ENCODE data around the gene RHOBTB3.

Gene RHOBTB3

GRCh38 chr5:95763941-95764340 lies 32.8 kb downstream of the RHOBTB3 start:
- Histone ChIP-seq H3K4me1 (peaks cover 41% of the 10 kb centered on the region), H3K4me2 (no peak overlapping the region), H4K20me1 (no peaks in the 10 kb centered on the region), H3K9me3 (no peaks in the 10 kb centered on the region), H3K9ac (no peak overlapping the region), H3K27ac (no peak overlapping the region), H3K4me3 (no peak overlapping the region), H3K36me3 (peaks cover 47% of the 10 kb centered on the region), H3K27me3 (no peaks in the 10 kb centered on the region)
- no peak for TF ChIP-seq Cebpa-rat (IDR thresholded peaks at IDR 0.05)

GRCh38 chr5:95768731-95769130 lies 37.6 kb downstream of the RHOBTB3 start:
- Histone ChIP-seq H3K27ac (no peak overlapping the region), H3K9me3 (no peaks in the 10 kb centered on the region), H3K4me3 (no peak overlapping the region), H3K4me2 (no peak overlapping the region), H3K27me3 (no peaks in the 10 kb centered on the region), H3K9ac (no peak overlapping the region), H3K36me3 (peaks cover 83% of the 10 kb centered on the region), H3K4me1 (no peaks in the 10 kb centered on the region), H4K20me1 (no peaks in the 10 kb centered on the region)
- no peak for TF ChIP-seq Cebpa-rat (IDR thresholded peaks at IDR 0.05)

GRCh38 chr5:95770830-95771708 lies 39.9 kb downstream of the RHOBTB3 start:
- Histone ChIP-seq H3K27ac (no peak overlapping the region), H3K36me3 (peaks cover 64% of the 10 kb centered on the region), H4K20me1 (no peaks in the 10 kb centered on the region), H3K4me1 (no peaks in the 10 kb centered on the region), H3K9me3 (no peaks in the 10 kb centered on the region), H3K9ac (no peak overlapping the region), H3K27me3 (no peaks in the 10 kb centered on the region), H3K4me3 (no peak overlapping the region), H3K4me2 (no peak overlapping the region)
- no peak for TF ChIP-seq Cebpa-rat (IDR thresholded peaks at IDR 0.05)

- Histone ChIP-seq H3K4me1 (no peaks in the 10 kb centered on the region), H3K27ac (no peak overlapping the region), H3K4me3 (no peak overlapping the region), H4K20me1 (no peaks in the 10 kb centered on the region), H3K27me3 (no peaks in the 10 kb centered on the region), H3K36me3 (peaks cover 59% of the 10 kb centered on the region), H3K4me2 (no peak overlapping the region), H3K9me3 (no peaks in the 10 kb centered on the region), H3K9ac (no peak overlapping the region)
- TF ChIP-seq Cebpa-rat (IDR thresholded peaks at IDR 0.05) = no peak
These were observed 40.8 kb downstream of the RHOBTB3 start for GRCh38 chr5:95771892-95772291.

- TF ChIP-seq Cebpa-rat (IDR thresholded peaks at IDR 0.05) = no peak
- Histone ChIP-seq H3K27me3 (no peaks in the 10 kb centered on the region), H3K9ac (no peak overlapping the region), H3K9me3 (no peaks in the 10 kb centered on the region), H4K20me1 (no peaks in the 10 kb centered on the region), H3K4me3 (no peak overlapping the region), H3K4me1 (no peaks in the 10 kb centered on the region), H3K4me2 (no peak overlapping the region), H3K36me3 (peaks cover 45% of the 10 kb centered on the region), H3K27ac (no peak overlapping the region)
These were observed 42.4 kb downstream of the RHOBTB3 start for GRCh38 chr5:95773335-95774059.

GRCh38 chr5:95777441-95777840 lies 46.3 kb downstream of the RHOBTB3 start:
- H3K9ac ChIP-seq = no peak overlapping the region
- H3K36me3 ChIP-seq = peaks cover 15% of the 10 kb centered on the region; the same call in 1 of the 2 replicates
- no peak overlapping the region for H3K4me3 ChIP-seq
- H3K9me3 ChIP-seq = no peaks in the 10 kb centered on the region
- no peak overlapping the region for H3K27ac ChIP-seq
- H3K27me3 ChIP-seq = no peaks in the 10 kb centered on the region
- no peaks in the 10 kb centered on the region for H4K20me1 ChIP-seq
- TF ChIP-seq Cebpa-rat (IDR thresholded peaks at IDR 0.05) = no peak
- H3K4me2 ChIP-seq = no peak overlapping the region
- peaks cover 9% of the 10 kb centered on the region; the same call in 1 of the 2 replicates for H3K4me1 ChIP-seq

GRCh38 chr5:95778713-95779436 lies 47.7 kb downstream of the RHOBTB3 start:
- Histone ChIP-seq H3K27ac (0 out of 2 replicates have a peak overlapping the region, but pooled peaks have one; percentile 1), H3K9ac (no peak overlapping the region), H3K9me3 (no peaks in the 10 kb centered on the region), H3K4me1 (peaks cover 9% of the 10 kb centered on the region; the same call in 1 of the 2 replicates), H3K4me3 (no peak overlapping the region), H3K27me3 (no peaks in the 10 kb centered on the region), H3K36me3 (peaks cover 16% of the 10 kb centered on the region), H4K20me1 (no peaks in the 10 kb centered on the region), H3K4me2 (no peak overlapping the region)
- TF ChIP-seq Cebpa-rat (IDR thresholded peaks at IDR 0.05) = no peak

GRCh38 chr5:95779611-95780010 lies 48.5 kb downstream of the RHOBTB3 start:
- no peak for TF ChIP-seq Cebpa-rat (IDR thresholded peaks at IDR 0.05)
- Histone ChIP-seq H3K4me1 (peaks cover 9% of the 10 kb centered on the region; the same call in 1 of the 2 replicates), H3K9ac (no peak overlapping the region), H3K27me3 (no peaks in the 10 kb centered on the region), H4K20me1 (no peaks in the 10 kb centered on the region), H3K27ac (0 out of 2 replicates have a peak overlapping the region, but pooled peaks have one; percentile 1), H3K36me3 (peaks cover 24% of the 10 kb centered on the region), H3K4me3 (no peak overlapping the region), H3K9me3 (no peaks in the 10 kb centered on the region), H3K4me2 (no peak overlapping the region)

- Histone ChIP-seq H3K4me3 (no peak overlapping the region), H3K27me3 (no peaks in the 10 kb centered on the region), H3K9ac (no peak overlapping the region), H3K9me3 (no peaks in the 10 kb centered on the region), H4K20me1 (no peaks in the 10 kb centered on the region), H3K36me3 (peaks cover 30% of the 10 kb centered on the region), H3K27ac (no peak overlapping the region), H3K4me1 (peaks cover 9% of the 10 kb centered on the region; the same call in 1 of the 2 replicates), H3K4me2 (no peak overlapping the region)
- peak; percentile 94 for TF ChIP-seq Cebpa-rat (IDR thresholded peaks at IDR 0.05)
These were observed 49.5 kb downstream of the RHOBTB3 start for GRCh38 chr5:95780597-95780996.
